ENCODE measurements around the gene KCNJ1. TPM values are rescaled to one million over a fixed set of nuclear protein-coding genes. Genes with fewer than 3 reads are reported as not detected.

Gene KCNJ1
- total RNA-seq, 1 donor from 2014 or later = not detected

- no peak overlapping the region for H3K4me3 Mint-ChIP-seq
- H3K27ac Mint-ChIP-seq = no peak overlapping the region
- DNase-seq (ENCODE audit: low spot score in 2 of 2, unreplicated experiment in 2 of 2) = no peak
- no peak for TF ChIP-seq CTCF (IDR thresholded peaks at IDR 0.05; ENCODE audit: unreplicated experiment)
- no peaks in the 10 kb centered on the region for H3K9me3 Mint-ChIP-seq
- no peaks in the 10 kb centered on the region for H3K36me3 Mint-ChIP-seq
- H3K27me3 Mint-ChIP-seq (ENCODE audit: low read depth) = peaks cover 41% of the 10 kb centered on the region
- peaks cover 27% of the 10 kb centered on the region for H3K4me1 Mint-ChIP-seq
Measured at GRCh38 chr11:128894286-128894681, 27.2 kb upstream of the KCNJ1 start.

- no peak overlapping the region for H3K27ac Mint-ChIP-seq
Measured at GRCh38 chr11:128893578-128894285, 26.6 kb upstream of the KCNJ1 start.

GRCh38 chr11:128892866-128893565, 25.9 kb upstream of the KCNJ1 start:
- Mint-ChIP-seq H3K27me3 (ENCODE audit: low read depth) (peaks cover 40% of the 10 kb centered on the region), H3K4me1 (peaks cover 31% of the 10 kb centered on the region), H3K9me3 (no peaks in the 10 kb centered on the region), H3K36me3 (no peaks in the 10 kb centered on the region), H3K4me3 (no peak overlapping the region), H3K27ac (no peak overlapping the region)
- DNase-seq (ENCODE audit: low spot score in 2 of 2, unreplicated experiment in 2 of 2) = no peak
- no peak for TF ChIP-seq CTCF (IDR thresholded peaks at IDR 0.05; ENCODE audit: unreplicated experiment)

More at GRCh38 chr11:128893578-128894285, 26.6 kb upstream of the KCNJ1 start:
- Mint-ChIP-seq H3K4me3 (no peak overlapping the region), H3K9me3 (no peaks in the 10 kb centered on the region), H3K27me3 (ENCODE audit: low read depth) (peaks cover 39% of the 10 kb centered on the region), H3K4me1 (peaks cover 27% of the 10 kb centered on the region), H3K36me3 (no peaks in the 10 kb centered on the region)
- TF ChIP-seq CTCF (IDR thresholded peaks at IDR 0.05; ENCODE audit: unreplicated experiment) = no peak
- DNase-seq (ENCODE audit: low spot score in 2 of 2, unreplicated experiment in 2 of 2) = no peak

GRCh38 chr11:128891913-128892398, 24.9 kb upstream of the KCNJ1 start:
- H3K36me3 Mint-ChIP-seq = no peaks in the 10 kb centered on the region
- peaks cover 43% of the 10 kb centered on the region for H3K27me3 Mint-ChIP-seq (ENCODE audit: low read depth)
- no peak for TF ChIP-seq CTCF (IDR thresholded peaks at IDR 0.05; ENCODE audit: unreplicated experiment)
- peaks cover 35% of the 10 kb centered on the region for H3K4me1 Mint-ChIP-seq
- no peak for DNase-seq (ENCODE audit: low spot score in 2 of 2, unreplicated experiment in 2 of 2)
- no peak overlapping the region for H3K27ac Mint-ChIP-seq
- no peaks in the 10 kb centered on the region for H3K9me3 Mint-ChIP-seq
- peak overlapping the region; percentile 74 for H3K4me3 Mint-ChIP-seq

- peak within 1 kb of the TSS; percentile 74 for H3K4me3 Mint-ChIP-seq
- no peaks in the 10 kb centered on the region for H3K9me3 Mint-ChIP-seq
- DNase-seq (ENCODE audit: low spot score in 2 of 2, unreplicated experiment in 2 of 2) = peak in 1 of 2 experiments; percentile 66
- H3K36me3 Mint-ChIP-seq = no peaks in the 10 kb centered on the region
- no peak for TF ChIP-seq CTCF (IDR thresholded peaks at IDR 0.05; ENCODE audit: unreplicated experiment)
- H3K4me1 Mint-ChIP-seq = peaks cover 32% of the 10 kb centered on the region
- H3K27ac Mint-ChIP-seq = peak within 1 kb of the TSS; percentile 66
- H3K27me3 Mint-ChIP-seq (ENCODE audit: low read depth) = peaks cover 45% of the 10 kb centered on the region
Measured at GRCh38 chr11:128890543-128891368, 23.7 kb upstream of the KCNJ1 start, which contains the start of gene KCNJ5. TSS of gene KCNJ5 (plus strand) at chr11:128891356. CDS start at chr11:128911274, 19,918 bp downstream.
